Stomach (tissue), 9 donors: ENCODE results near the gene ZDHHC21. TPM values are rescaled to one million over a fixed set of nuclear protein-coding genes. Genes with fewer than 3 reads are reported as not detected.

Experiments used
- DNase-seq, 2 donors: peaks; one replicate each; pipeline versions ENCODE4 v3.0.0 to v3.0.0-alpha.2; 2013 to 2019
- H3K27ac ChIP-seq, 5 donors: fragments of 200-600 bp in 4 of 5; sonication (generic) in 4 of 5; one replicate each; pipeline ENCODE4 v1.5.1; 2013 to 2019; ENCODE audit warnings: mild to moderate bottlenecking in 1 of 5, moderate library complexity in 1 of 5
- H3K27me3 ChIP-seq, 3 donors: fragments of 200-600 bp; sonication (generic); one replicate each; pipeline ENCODE4 v1.5.1; 2017 to 2019; ENCODE audit warnings: mixed run types in 1 of 3
- H3K36me3 ChIP-seq, 4 donors: fragments of 200-600 bp; sonication (generic); 1 replicate in 3 of 4; 2 replicates in 1 of 4; pipeline ENCODE4 v1.5.1; 2016 to 2019
- H3K4me1 ChIP-seq, 4 donors: fragments of 200-600 bp; sonication (generic); one replicate each; pipeline ENCODE4 v1.5.1; 2016 to 2019
- H3K4me3 ChIP-seq, 4 donors: fragments of 200-600 bp; sonication (generic) in 3 of 4; one replicate each; pipeline ENCODE4 v1.5.1; 2016 to 2019; ENCODE audit warnings: mild to moderate bottlenecking in 1 of 4
- H3K9me3 ChIP-seq, 4 donors: fragments of 200-600 bp; sonication (generic); one replicate each; pipeline ENCODE4 v1.5.1; 2016 to 2019
- CTCF ChIP-seq, 7 experiments: fragments of 450-650 bp in 4 of 7; fragments of 200-600 bp in 3 of 7; sonication (generic) in 3 of 7; IDR thresholded peaks; one replicate each; pipeline ENCODE4 v1.5.1; 2016 to 2019; ENCODE audit warnings: antibody characterized with exemption in 7 of 7, control low read depth in 2 of 7, mild to moderate bottlenecking in 1 of 7
- EP300 ChIP-seq: sonication (generic); formaldehyde crosslinking; IDR thresholded peaks from one replicate; pipeline ENCODE4 v1.6.1; 2017; ENCODE audit warnings: antibody characterized with exemption
- POLR2A ChIP-seq, 4 donors: fragments of 450-650 bp; IDR thresholded peaks; one replicate each; pipeline ENCODE4 v1.6.1; 2016; ENCODE audit warnings: antibody characterized with exemption in 4 of 4, control low read depth in 2 of 4, mild to moderate bottlenecking in 1 of 4, moderate library complexity in 1 of 4
- POLR2AphosphoS5 ChIP-seq, 3 donors: sonication (generic); formaldehyde crosslinking; IDR thresholded peaks; one replicate each; pipeline ENCODE4 v1.6.1; 2016; ENCODE audit warnings: antibody characterized with exemption in 3 of 3
- WGBS, 5 donors: extraction: QIAGEN DNeasy Blood & Tissue Kit in 3 of 5; methylation state at CpG; one replicate each; pipeline versions ENCODE4 v1.1.5 to v1.1.7; 2013 to 2018; 5-methylcytosine and 5-hydroxymethylcytosine counted together
- intact Hi-C: fragments of 100-400 bp; cut with DNase I; formaldehyde crosslinking; loops from one replicate; pipeline ENCODE4 v1.15.1; 2023; ENCODE audit warnings: low total_unique reads
- polyA plus RNA-seq, 3 donors: library from polyadenylated mRNA; stranded (reverse); fragments of 200-250 nt; gene quantifications; one replicate each; pipeline ENCODE4 v1.2.3, GENCODE V29; 2013
- total RNA-seq, 5 donors: library from RNA; depleted of rRNA; stranded (reverse); fragments of >200 nt; gene quantifications; one replicate each; pipeline versions ENCODE4 v1.1.0 to v1.2.3, GENCODE V29; 2014 to 2016
- donor health status: healthy with polysubstance abuse.
- donor health status: Bipolar disorder and iron deficiency.
- donor health status: healthy.

ZDHHC21 gene
- total and polyA plus RNA-seq, 8 donors: 1.2 to 33.4 (median 4.7) TPM

GRCh38 chr9:14719231-14719923, 26.1 kb upstream of the ZDHHC21 start:
- WGBS, 5 donors: 65 to 78% (median 68%) methylated on average over 8 of the region's 8 CpGs
- Histone ChIP-seq H3K27me3 (peaks cover 0 to 23% (median 0%) of the 10 kb centered on the region in 3 donors), H3K9me3 (no peaks in the 10 kb centered on the region), H3K27ac (no peak overlapping the region), H3K36me3 (no peaks in the 10 kb centered on the region), H3K4me1 (no peaks in the 10 kb centered on the region), H3K4me3 (no peak overlapping the region)
- DNase-seq: no peak
- TF ChIP-seq EP300: no peak
- TF ChIP-seq POLR2A (IDR thresholded peaks at IDR 0.05): no peak
- no peak for TF ChIP-seq POLR2AphosphoS5 (IDR thresholded peaks at IDR 0.05)
- TF ChIP-seq CTCF (IDR thresholded peaks at IDR 0.05): no peak
- intact Hi-C loops: no loop called here

GRCh38 chr9:14715102-14715501, 21.9 kb upstream of the ZDHHC21 start:
- 72 to 83% (median 79%) methylated on average over 4 of the region's 4 CpGs for WGBS, 5 donors
- DNase-seq: no peak
- Histone ChIP-seq H3K27ac (no peak overlapping the region), H3K36me3 (no peaks in the 10 kb centered on the region), H3K9me3 (peaks cover 0 to 4% (median 0%) of the 10 kb centered on the region in 4 donors), H3K4me1 (no peaks in the 10 kb centered on the region), H3K27me3 (peaks cover 0 to 9% (median 0%) of the 10 kb centered on the region in 3 donors), H3K4me3 (no peak overlapping the region)
- no peak for TF ChIP-seq POLR2AphosphoS5 (IDR thresholded peaks at IDR 0.05)
- TF ChIP-seq EP300: no peak
- no peak for TF ChIP-seq CTCF (IDR thresholded peaks at IDR 0.05)
- no peak for TF ChIP-seq POLR2A (IDR thresholded peaks at IDR 0.05)
- intact Hi-C loops: no loop called here

GRCh38 chr9:14713187-14713767, 20.0 kb upstream of the ZDHHC21 start:
- 70 to 82% (median 77%) methylated on average over 3 of the region's 3 CpGs for WGBS, 5 donors
- Histone ChIP-seq H3K27me3 (peaks cover 0 to 6% (median 0%) of the 10 kb centered on the region in 3 donors), H3K9me3 (peaks cover 0 to 7% (median 0%) of the 10 kb centered on the region in 4 donors), H3K4me1 (no peaks in the 10 kb centered on the region), H3K27ac (no peak overlapping the region), H3K36me3 (no peaks in the 10 kb centered on the region), H3K4me3 (no peak overlapping the region)
- intact Hi-C loops: no loop called here
- TF ChIP-seq CTCF (IDR thresholded peaks at IDR 0.05): no peak
- no peak for TF ChIP-seq POLR2A (IDR thresholded peaks at IDR 0.05)
- TF ChIP-seq EP300: no peak
- no peak for DNase-seq

GRCh38 chr9:14710804-14711203, 17.6 kb upstream of the ZDHHC21 start:
- H3K36me3 ChIP-seq: no peaks in the 10 kb centered on the region
- peaks cover 0 to under 1% (median 0%) of the 10 kb centered on the region in 3 donors for H3K27me3 ChIP-seq
- no peak overlapping the region for H3K27ac ChIP-seq
- DNase-seq: no peak
- intact Hi-C loops: no loop called here
- TF ChIP-seq POLR2AphosphoS5 (IDR thresholded peaks at IDR 0.05) (no peak), POLR2A (IDR thresholded peaks at IDR 0.05) (no peak), EP300 (no peak), CTCF (IDR thresholded peaks at IDR 0.05) (no peak)
- no peak overlapping the region for H3K4me3 ChIP-seq
- H3K9me3 ChIP-seq: peaks cover 0 to 14% (median 11%) of the 10 kb centered on the region in 4 donors
- H3K4me1 ChIP-seq: no peaks in the 10 kb centered on the region
